HCT116 (cell line): Measurements from ENCODE around the gene KIF13A. TPM values are rescaled to one million over a fixed set of nuclear protein-coding genes. Genes with fewer than 3 reads are reported as not detected.

Experiments
- ATAC-seq: fragments of 200-7000 bp; cut with Tn5 transposase; 2 replicates; pipeline ENCODE4 v1.9.1; 2020; ENCODE audit warnings: mild to moderate bottlenecking, moderate library complexity
- BruUV-seq: library from RNA; stranded (reverse); fragments of 400-500 nt; replicated peaks from 2 replicates; lab custom pipeline; 2021; lab: Mats Ljungman, UMichigan
- CTCF ChIA-PET: fragments of 300-600 bp; sonication (Branson Sonifier 250); formaldehyde crosslinking; loops from one replicate; lab custom pipeline; 2021; ENCODE audit warnings: antibody characterized with exemption; lab: Charles Lee
- POLR2A ChIA-PET: fragments of 300-600, 350-600 bp; sonication (Branson Sonifier 250); formaldehyde crosslinking; loops from one replicate; lab custom pipeline; 2021; ENCODE audit warnings: antibody characterized with exemption; lab: Charles Lee
- RAD21 ChIA-PET, 2 experiments: fragments of 300-600 bp; sonication (Branson Sonifier 250); formaldehyde crosslinking; loops; one replicate each; lab custom pipeline; 2023; ENCODE audit warnings: low total read pairs in 2 of 2; ENCODE audit not compliant: uncharacterized antibody in 2 of 2, unreplicated experiment in 2 of 2, low non-redundant PET in 1 of 2; lab: Charles Lee
- DNase-seq: peaks from one replicate; pipeline ENCODE4 v3.0.0-alpha.2; 2010; ENCODE audit warnings: low read depth, low spot score
- H2AFZ ChIP-seq: fragments of 200-600 bp; shearing (Covaris generic), sonication (generic); 2 replicates; pipeline ENCODE4 v1.6.1; 2017; ENCODE audit warnings: low read depth, mixed run types, mixed read lengths, antibody characterized with exemption, low read length; ENCODE audit not compliant: poor library complexity, severe bottlenecking
- H3K27ac ChIP-seq: 2 replicates; pipeline ENCODE4 v1.5.1; 2012; ENCODE audit warnings: low read depth, low read length
- H3K27me3 ChIP-seq: fragments of 200-600 bp; sonication (generic); 2 replicates; pipeline ENCODE4 v1.6.1; 2016; ENCODE audit warnings: mixed run types, low read length, mixed read lengths; ENCODE audit not compliant: insufficient read depth
- H3K36me3 ChIP-seq, 2 experiments: fragments of 200-500 bp in 1 of 2; fragments of 200-600 bp in 1 of 2; sonication (Bioruptor generic) in 1 of 2; sonication (generic) in 1 of 2; 2 replicates each; pipeline versions ENCODE4 v1.5.1 to v1.6.1; 2014 to 2016; ENCODE audit warnings: low read length in 2 of 2, inconsistent platforms in 1 of 2, mixed read lengths in 1 of 2, mixed run types in 1 of 2; ENCODE audit not compliant: insufficient read depth in 2 of 2, control insufficient read depth in 1 of 2
- H3K4me1 ChIP-seq, 2 experiments: fragments of 200-600 bp in 1 of 2; sonication (generic) in 1 of 2; 2 replicates each; pipeline versions ENCODE4 v1.5.1 to v1.6.1; 2012 to 2017; ENCODE audit warnings: low read length in 2 of 2, inconsistent platforms in 1 of 2, mild to moderate bottlenecking in 1 of 2, mixed read lengths in 1 of 2, mixed run types in 1 of 2, moderate library complexity in 1 of 2; ENCODE audit not compliant: insufficient read depth in 2 of 2, control insufficient read depth in 1 of 2
- H3K4me2 ChIP-seq: fragments of 200-600 bp; sonication (generic); 2 replicates; pipeline ENCODE4 v1.6.1; 2017; ENCODE audit warnings: mixed run types, low read length, mixed read lengths
- H3K4me3 ChIP-seq, 2 experiments: fragments of 200-600 bp in 1 of 2; sonication (generic) in 1 of 2; replicated peaks in 1 of 2; 2 replicates each; pipeline ENCODE4 v1.5.1; 2011 to 2016; ENCODE audit warnings: low read length in 2 of 2, control low read depth in 1 of 2, low read depth in 1 of 2, mild to moderate bottlenecking in 1 of 2, mixed read lengths in 1 of 2, mixed run types in 1 of 2
- H3K79me2 ChIP-seq: fragments of 200-600 bp; sonication (generic); 2 replicates; pipeline ENCODE4 v1.6.1; 2017; ENCODE audit warnings: mild to moderate bottlenecking, mixed run types, low read length, moderate library complexity, mixed read lengths; ENCODE audit not compliant: insufficient read depth
- H3K9ac ChIP-seq: fragments of 200-600 bp; sonication (generic); 2 replicates; pipeline ENCODE4 v1.6.1; 2016; ENCODE audit warnings: low read length, mixed read lengths
- H3K9me2 ChIP-seq: fragments of 200-600 bp; sonication (generic), shearing (Covaris generic); 2 replicates; pipeline ENCODE4 v1.6.1; 2017; ENCODE audit warnings: mixed run types, mild to moderate bottlenecking, moderate library complexity; ENCODE audit not compliant: insufficient read depth
- H3K9me3 ChIP-seq, 2 experiments: fragments of 200-500 bp in 1 of 2; fragments of 200-600 bp in 1 of 2; sonication (Bioruptor generic) in 1 of 2; sonication (generic) in 1 of 2; 2 replicates each; pipeline ENCODE4 v1.6.1; 2014 to 2017; ENCODE audit warnings: low read length in 2 of 2, mixed read lengths in 2 of 2, inconsistent platforms in 1 of 2, low read depth in 1 of 2, mild to moderate bottlenecking in 1 of 2, mixed run types in 1 of 2, moderate library complexity in 1 of 2; ENCODE audit not compliant: control insufficient read depth in 1 of 2, insufficient read depth in 1 of 2
- H4K20me1 ChIP-seq: fragments of 200-600 bp; sonication (generic), shearing (Covaris generic); 2 replicates; pipeline ENCODE4 v1.6.1; 2017; ENCODE audit warnings: mixed run types, mild to moderate bottlenecking, moderate library complexity; ENCODE audit not compliant: insufficient read depth
- CBX3 ChIP-seq: IDR thresholded peaks from 2 replicates; pipeline ENCODE4 v1.6.1; 2012; ENCODE audit warnings: low read depth
- CEBPB ChIP-seq: IDR thresholded peaks from 2 replicates; pipeline ENCODE4 v1.6.1; 2012; ENCODE audit warnings: low read depth
- CTCF ChIP-seq, 3 experiments: fragments of 200-600 bp in 1 of 3; sonication (generic) in 1 of 3; IDR thresholded peaks in 2 of 3; conservative IDR thresholded peaks in 1 of 3; 2 replicates each; pipeline ENCODE4 v1.5.1; 2012 to 2017; ENCODE audit warnings: low read depth in 2 of 3, low read length in 2 of 3, antibody characterized with exemption in 1 of 3, borderline replicate concordance in 1 of 3, control low read depth in 1 of 3, mild to moderate bottlenecking in 1 of 3, mixed read lengths in 1 of 3, mixed run types in 1 of 3, moderate library complexity in 1 of 3; ENCODE audit not compliant: insufficient read depth in 1 of 3
- ELF1 ChIP-seq: IDR thresholded peaks from 2 replicates; pipeline ENCODE4 v1.6.1; 2012; ENCODE audit warnings: low read depth, borderline replicate concordance
- EZH2 ChIP-seq: fragments of 200-600 bp; sonication (generic); IDR thresholded peaks from 2 replicates; pipeline ENCODE4 v1.6.1; 2017; ENCODE audit warnings: antibody characterized with exemption, mixed run types
- EZH2phosphoT487 ChIP-seq: fragments of 200-600 bp; IDR thresholded peaks from 2 replicates; pipeline ENCODE4 v1.6.1; 2018; ENCODE audit warnings: antibody characterized with exemption, borderline replicate concordance
- MAX ChIP-seq: IDR thresholded peaks from 2 replicates; pipeline ENCODE4 v1.6.1; 2012
- POLR2AphosphoS5 ChIP-seq: IDR thresholded peaks from 2 replicates; pipeline ENCODE4 v1.6.1; 2011; ENCODE audit warnings: mild to moderate bottlenecking, low read depth, low read length, moderate library complexity
- RAD21 ChIP-seq: IDR thresholded peaks from 2 replicates; pipeline ENCODE4 v1.6.1; 2012; ENCODE audit warnings: low read depth, mild to moderate bottlenecking
- SIN3A ChIP-seq: IDR thresholded peaks from 2 replicates; pipeline ENCODE4 v1.6.1; 2012; ENCODE audit warnings: low read depth
- SP1 ChIP-seq: IDR thresholded peaks from 2 replicates; pipeline ENCODE4 v1.6.1; 2012; ENCODE audit warnings: low read depth
- SRF ChIP-seq: IDR thresholded peaks from 2 replicates; pipeline ENCODE4 v1.6.1; 2012; ENCODE audit warnings: low read depth
- TCF7L2 ChIP-seq: IDR thresholded peaks from 2 replicates; pipeline ENCODE4 v1.7.0; 2011; ENCODE audit warnings: borderline replicate concordance, inconsistent platforms; ENCODE audit not compliant: insufficient read depth, insufficient read length; ENCODE audit errors: extremely low read depth
- ZFX ChIP-seq: fragments of 450-650 bp; IDR thresholded peaks from 2 replicates; pipeline ENCODE4 v1.6.1; 2017
- ZNF274 ChIP-seq: fragments of 200-500 bp; sonication (Bioruptor generic); IDR thresholded peaks from 2 replicates; pipeline ENCODE4 v1.6.1; 2014; ENCODE audit warnings: mild to moderate bottlenecking, low read depth, low read length, inconsistent platforms
- intact Hi-C: fragments of 100-400 bp; cut with micrococcal nuclease; formaldehyde crosslinking; loops from 2 replicates; pipeline ENCODE4 v1.10.0; 2022
- total RNA-seq: library from RNA; stranded (reverse); gene quantifications from one replicate; pipeline ENCODE4 v1.2.1, GENCODE V29; 2021; ENCODE audit not compliant: unreplicated experiment

The KIF13A gene
- total RNA-seq, 1 experiment from 2014 or later, result 23.1 TPM

- TF ChIP-seq MAX (no peak), SP1 (no peak), CBX3 (no peak), ZFX (no peak), CTCF (IDR thresholded peaks at IDR 0.05 in 2 of 3, conservative IDR thresholded peaks at IDR 0.05 in 1 of 3; ENCODE audit: borderline replicate concordance in 1 of 3, insufficient read depth in 1 of 3, low read depth in 2 of 3, low read length in 2 of 3) (no peak), ELF1 (no peak), ZNF274 (no peak)
These were observed 135.7 kb downstream of the KIF13A start (continued) for GRCh38 chr6:17851720-17852161.

- ATAC-seq (no peak), DNase-seq (no peak)
- H3K9me3 ChIP-seq, result no peaks in the 10 kb centered on the region
- POLR2A ChIA-PET, result no interaction called here
- H3K9ac ChIP-seq, result no peak overlapping the region
- CTCF ChIA-PET, result no interaction called here
- no peak overlapping the region for H3K4me2 ChIP-seq
- no peaks in the 10 kb centered on the region for H3K4me1 ChIP-seq
- RAD21 ChIA-PET, result no interaction called here
- intact Hi-C loops, result no loop called here
- no peak overlapping the region for H3K27ac ChIP-seq
- no peaks in the 10 kb centered on the region for H3K27me3 ChIP-seq
- H3K9me2 ChIP-seq, result no peaks in the 10 kb centered on the region
- H3K79me2 ChIP-seq, result no peaks in the 10 kb centered on the region
- no peaks in the 10 kb centered on the region for H4K20me1 ChIP-seq
- H2AFZ ChIP-seq, result no peak overlapping the region
- H3K36me3 ChIP-seq, result no peaks in the 10 kb centered on the region; a peak in 1 of 4 replicates
- no TSS peak for BruUV-seq
- H3K4me3 ChIP-seq, result no peak overlapping the region
- no peak for TF ChIP-seq ZNF274
- no peak for TF ChIP-seq CBX3
- no peak for TF ChIP-seq TCF7L2
- TF ChIP-seq EZH2, result no peak
- no peak for TF ChIP-seq POLR2AphosphoS5
- TF ChIP-seq EZH2phosphoT487, result no peak
- TF ChIP-seq CEBPB, result no peak
- no peak for TF ChIP-seq SRF
- TF ChIP-seq SP1, result no peak
- no peak for TF ChIP-seq SIN3A
- TF ChIP-seq RAD21, result no peak
These were observed 136.3 kb downstream of the KIF13A start for GRCh38 chr6:17851001-17851719.
